GM11168 (cell line): ENCODE results near the gene GPX7.

ENCODE experiments used
- in situ Hi-C: fragments of 300-500 bp; cut with MboI; formaldehyde crosslinking; loops from one replicate; pipeline ENCODE4 v1.12.0; 2022; ENCODE audit warnings: low sequenced_read_pairs; ENCODE audit not compliant: unreplicated experiment

Gene GPX7

DNA sequence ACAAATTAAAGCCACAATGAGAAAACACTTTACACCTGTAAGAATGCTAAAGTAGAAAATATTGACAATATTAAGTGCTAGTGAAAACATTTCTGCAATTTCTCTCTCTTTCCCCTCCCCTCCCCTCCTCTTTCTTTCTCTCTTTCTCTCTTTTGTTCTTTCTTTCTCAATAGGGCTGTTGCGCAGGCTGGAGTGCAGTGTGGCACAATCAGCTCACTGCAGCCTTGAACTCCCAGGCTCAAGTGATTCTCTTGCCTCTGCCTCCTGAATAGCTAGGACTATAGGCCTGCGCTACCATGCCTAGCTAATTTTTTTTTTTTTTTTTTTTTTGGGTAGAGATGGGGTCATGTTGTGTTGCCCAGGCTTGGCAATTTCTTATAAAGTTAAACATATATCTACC, 24.9 kb downstream of the GPX7 start:
- in situ Hi-C loops: no loop called here

DNA sequence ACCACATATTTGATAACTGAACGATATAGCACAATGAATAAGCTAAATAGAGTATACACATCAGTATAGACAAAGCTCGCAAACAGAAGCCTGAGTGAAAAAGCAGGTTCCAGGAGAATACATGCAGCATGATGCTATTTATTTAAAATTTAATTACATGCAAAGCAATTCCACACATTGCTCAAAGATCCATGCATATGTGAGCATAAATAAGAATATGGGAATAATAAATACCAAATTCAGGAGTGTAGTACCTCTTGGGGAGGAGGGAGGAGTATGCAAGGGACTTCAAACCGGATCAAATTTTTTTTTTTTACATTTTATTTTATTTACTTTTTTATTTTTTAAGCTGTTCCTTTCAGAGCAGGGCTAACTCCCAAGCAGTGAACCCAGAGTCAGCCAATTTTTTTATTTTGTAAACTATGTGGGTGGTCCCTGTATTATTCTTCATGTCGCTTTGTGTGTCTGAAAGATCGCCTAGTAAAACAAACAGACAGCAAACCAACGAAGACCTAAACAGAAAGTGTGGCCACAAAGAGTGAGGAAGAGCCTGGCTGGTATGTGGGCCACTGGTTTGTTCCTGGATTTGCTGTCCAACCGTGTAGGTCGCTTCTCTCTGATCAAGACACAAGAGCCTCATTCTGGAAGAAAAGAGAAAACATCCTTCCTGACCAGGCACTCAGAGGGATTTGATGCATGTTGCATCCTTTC, 26.6 kb downstream of the GPX7 start:
- in situ Hi-C loops: no loop called here

DNA sequence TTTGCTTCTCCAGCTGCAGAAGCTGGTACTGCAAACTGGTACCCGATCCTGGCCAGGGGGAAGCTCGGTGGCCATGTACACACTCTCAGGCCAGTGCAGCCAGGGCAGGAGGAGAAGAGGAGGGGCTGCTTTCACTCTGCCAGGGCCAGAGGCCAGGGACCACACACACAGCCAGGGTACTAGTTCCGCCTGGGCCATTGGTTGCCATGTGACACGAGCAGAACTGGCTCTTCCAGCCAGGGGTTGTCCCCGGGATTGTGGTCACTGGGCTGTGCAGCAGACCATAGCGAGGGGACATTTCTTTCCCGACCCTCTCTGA, 27.1 kb downstream of the GPX7 start:
- in situ Hi-C loops: no loop called here

DNA sequence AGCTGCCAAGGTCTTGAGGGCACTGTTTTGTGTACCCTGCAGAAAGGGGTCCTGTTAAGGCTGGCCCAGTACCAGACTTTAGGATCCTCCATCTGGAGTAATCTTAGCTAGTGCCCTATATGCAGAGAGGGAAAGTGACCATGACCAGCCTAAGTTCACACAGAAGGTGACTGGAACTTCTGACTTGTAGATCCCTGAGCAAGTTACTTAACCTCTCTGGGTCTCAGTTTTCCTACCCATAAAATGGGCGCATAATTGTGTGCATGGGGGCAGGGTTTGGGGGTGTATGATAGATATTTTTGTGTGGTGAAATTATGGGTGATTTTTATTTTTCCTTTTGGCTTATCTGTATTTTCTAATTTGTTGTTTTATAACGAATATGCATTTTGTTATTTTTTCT, 27.5 kb downstream of the GPX7 start:
- in situ Hi-C loops: no loop called here

DNA sequence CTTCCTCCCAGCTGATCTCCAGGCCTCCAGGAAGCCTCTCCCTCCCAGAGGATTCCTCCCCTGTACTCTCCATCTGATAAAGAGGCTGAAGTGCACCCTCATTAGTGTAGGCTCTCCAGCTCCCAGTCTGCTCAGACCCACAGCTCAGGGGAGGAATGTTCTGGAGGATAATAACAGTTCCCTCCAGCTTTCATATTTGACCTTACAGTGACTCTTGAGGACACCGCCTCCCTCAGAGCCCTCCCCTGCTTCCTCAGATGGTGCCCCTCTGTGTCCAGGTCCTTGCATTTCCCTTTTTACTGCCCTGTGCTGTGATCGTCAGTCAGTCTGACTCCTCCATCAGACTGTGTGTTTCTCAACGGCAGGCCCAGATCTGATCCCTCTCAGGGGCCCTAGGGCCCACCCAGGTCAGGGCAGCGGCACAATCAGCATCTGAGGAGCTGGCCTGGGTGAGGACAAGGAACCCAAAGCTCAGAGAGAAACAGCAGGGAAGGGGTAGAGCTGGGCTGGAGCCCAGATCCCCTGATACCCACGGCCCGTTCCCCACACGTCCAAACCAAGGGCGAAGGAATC, 29.7 kb downstream of the GPX7 start:
- in situ Hi-C loops: no loop called here

DNA sequence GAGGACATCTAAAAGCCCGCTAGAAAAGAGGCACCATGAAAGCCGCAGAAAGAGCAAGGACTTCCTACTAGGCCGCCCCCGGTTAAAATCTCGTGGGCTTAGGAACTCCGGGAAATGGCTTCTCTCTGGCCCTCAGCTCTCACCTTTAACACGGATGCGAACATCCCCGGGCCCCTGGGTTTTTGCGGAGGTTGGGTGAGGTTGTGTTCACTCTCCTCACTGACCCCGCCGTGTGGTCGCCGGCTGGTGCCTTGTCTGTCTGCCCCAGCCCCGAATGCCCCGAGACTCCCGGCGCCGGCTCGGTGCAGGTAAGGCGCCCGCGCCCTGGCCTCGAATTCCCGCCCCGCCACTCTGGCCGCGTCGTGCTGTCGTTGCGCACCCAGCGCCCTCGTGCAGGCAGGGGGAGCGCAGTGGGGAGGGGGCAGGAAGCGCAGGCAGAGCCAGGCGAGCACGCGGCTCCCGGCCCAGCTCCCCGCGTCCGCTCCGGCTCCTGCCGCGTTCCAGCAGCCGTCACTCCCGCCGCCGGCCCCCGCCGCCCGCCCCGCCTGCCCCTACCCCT, 30.6 kb downstream of the GPX7 start, which contains the start of gene SHISAL2A:
Gene SHISAL2A (plus strand): TSS at position 437 of the 559 bp plus-strand sequence. CDS start 326 bp downstream, outside the sequence.
- in situ Hi-C loops: no loop called here

DNA sequence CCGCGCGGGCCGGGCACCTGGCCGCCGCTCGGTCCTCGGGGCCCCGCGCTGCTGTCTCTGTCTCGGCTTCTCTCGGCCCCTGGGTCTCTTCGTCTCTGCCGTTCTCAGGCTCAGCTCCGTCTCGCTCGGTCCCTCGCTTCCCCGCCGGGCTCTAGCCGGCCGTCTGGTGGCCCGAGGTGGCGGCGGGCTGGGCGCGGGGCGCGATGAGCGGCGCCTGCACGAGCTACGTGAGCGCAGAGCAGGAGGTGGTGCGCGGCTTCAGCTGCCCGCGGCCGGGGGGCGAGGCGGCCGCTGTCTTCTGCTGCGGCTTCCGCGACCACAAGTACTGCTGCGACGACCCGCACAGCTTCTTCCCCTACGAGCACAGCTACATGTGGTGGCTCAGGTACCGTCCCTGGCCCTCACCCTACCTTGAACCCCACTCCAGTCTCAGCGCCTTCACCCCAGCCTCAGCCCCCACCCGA, 31.2 kb downstream of the GPX7 start:
- in situ Hi-C loops: no loop called here

DNA sequence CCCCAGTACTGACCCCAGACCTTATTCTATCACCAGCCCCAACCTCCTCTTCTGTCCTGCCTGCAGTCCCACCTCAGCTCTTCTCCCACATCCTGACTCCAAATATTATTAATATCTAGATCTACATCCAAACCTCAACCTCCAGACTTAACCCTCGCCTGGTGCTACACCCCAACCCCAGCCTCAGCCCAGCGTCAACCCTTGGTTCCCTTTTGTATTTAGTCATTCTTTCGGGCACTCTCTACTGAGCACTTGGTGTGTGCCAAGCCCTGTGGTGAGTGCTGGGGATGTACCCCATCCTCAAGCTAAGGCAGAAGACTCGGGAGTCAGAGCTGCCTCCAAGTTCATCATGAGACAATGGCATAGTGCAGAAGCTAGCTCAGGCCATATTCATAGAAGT, 31.9 kb downstream of the GPX7 start:
- in situ Hi-C loops: no loop called here

DNA sequence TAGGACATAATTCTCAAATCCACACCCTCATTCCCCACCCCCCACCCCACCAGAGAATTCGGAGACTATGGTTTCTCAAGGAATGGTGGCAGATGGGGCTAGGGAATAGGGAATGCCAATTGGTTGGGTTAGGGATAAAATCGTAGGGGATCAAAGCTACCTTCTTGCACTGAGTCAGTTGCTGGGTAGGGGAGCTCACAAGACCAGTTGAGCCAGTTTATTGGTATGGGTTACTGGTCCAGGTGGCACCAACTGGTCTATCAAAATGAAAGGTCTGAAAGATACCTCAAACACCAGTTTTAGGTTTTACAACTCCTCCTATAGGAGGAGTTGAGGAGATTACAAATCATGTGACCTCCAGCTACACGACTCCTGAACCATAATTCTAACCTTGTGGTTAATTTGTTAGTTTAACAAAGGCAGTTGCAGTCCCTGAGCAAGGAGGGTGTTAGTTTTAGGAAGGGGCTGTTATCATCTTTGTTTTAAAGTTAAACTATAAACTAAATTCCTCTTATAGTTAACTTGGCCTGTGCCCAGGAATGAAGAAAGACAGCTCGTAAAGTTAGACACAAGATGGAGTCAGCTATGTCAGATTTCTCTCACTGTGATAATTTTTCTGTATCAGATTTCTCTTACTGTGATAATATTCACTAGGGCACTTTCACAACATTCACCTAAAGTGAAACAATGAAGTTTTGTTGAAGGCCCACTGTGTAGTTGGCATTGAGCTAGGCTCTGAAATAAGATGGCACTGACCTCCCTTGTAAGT, 33.3 kb downstream of the GPX7 start:
- in situ Hi-C loops: no loop called here

DNA sequence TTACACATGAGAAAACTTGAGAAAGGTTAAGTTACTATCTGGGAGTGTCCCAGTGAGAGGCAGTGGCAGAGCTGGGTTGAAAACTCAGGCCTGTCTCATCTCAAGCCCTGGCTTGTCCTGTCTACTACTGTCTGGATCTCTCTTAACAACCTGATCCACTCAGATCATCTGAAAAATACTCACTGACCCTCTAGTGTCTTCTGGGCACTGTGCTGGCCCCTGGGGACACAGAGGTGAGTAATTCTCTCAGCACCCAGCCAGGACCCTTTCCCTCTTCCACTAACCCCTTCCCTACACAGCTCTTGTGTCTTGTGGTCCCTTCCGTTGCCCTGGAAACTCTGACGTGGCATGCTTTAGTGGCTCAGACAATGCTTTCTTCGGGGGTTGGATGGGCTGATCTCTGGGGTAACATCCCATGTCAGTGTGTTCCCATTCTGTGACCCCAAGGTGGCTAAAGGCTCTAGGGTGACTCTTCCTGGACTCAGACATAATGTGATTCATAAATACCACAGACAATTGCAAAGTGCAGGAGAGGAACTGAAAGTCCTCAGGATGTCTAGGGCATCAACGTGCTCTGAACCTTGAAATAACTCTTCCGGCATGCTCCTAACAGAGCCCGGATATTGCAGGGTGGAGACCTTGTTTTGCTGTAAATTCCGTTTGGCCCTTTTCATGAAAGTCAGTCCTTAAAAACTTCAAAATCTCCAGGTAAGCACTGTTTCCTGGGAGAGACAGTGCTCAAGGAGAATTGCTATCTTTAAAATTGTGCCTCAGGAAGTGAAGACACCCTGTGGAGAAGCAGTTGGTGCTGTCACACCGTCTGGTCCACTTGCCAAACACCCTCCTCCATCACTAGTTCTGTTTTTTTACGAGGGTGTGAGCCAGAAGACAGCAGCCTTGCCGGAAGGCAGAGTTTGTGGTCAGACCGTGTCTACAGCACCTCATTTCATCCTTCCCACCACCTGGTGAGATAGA, 34.8 kb downstream of the GPX7 start:
- in situ Hi-C loops: no loop called here

DNA sequence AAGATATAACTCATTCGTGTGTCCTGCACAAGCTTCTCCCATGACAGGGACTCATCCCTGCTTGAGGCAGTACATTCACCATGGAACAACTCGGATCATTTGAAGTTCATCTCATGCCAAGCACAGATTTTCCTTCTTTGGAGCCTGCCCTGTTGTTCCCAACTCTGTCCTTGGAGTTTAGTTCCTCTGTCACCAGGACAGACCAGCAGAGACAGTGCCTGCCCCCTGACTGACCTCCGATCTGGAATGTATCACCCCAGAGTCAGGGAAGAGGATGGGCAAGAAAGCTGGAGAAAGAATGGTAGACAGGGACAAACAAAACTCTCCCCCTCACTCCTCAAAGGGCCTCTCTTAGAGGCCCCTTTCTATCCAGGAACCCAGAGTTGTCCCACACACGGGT, 35.8 kb downstream of the GPX7 start:
- in situ Hi-C loops: no loop called here

DNA sequence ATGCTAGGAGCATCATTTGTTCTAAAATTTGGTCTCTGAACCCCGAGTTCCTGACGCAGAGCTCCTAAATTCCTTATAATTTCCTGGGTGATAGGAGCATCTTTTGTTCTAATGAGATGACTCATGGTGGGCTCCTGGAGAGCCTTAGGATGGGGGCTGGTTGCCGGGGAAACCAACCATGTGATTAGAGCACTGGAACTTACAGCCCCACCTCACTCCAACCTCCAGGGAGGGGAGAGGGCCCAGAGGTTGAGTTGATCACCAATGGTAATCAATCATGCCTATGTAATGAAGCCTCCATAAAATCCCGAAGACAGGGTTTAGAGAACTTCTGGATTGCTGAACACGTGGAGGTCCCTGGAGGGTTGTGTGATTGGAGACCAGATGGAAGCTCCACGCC, 38.5 kb downstream of the GPX7 start:
- in situ Hi-C loops: no loop called here

DNA sequence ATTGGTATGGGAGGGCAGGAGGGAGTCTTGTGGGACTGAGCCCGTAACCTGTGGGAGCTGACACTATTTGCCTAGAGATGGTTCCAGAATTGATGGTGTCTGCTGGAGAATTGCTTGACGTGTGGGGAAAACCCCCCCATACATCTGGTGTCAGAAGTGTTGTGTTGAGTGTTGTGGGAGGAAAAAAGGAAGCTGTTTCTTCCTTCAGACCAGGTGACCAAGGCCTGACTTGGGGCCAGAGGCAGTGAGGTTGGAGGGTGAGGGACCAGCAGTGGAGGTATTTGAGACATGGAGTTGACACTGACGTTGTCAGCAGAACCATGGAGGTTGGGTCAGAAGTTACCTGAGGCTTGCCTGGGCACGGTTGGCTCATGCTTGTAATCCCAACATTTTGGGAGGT, 39.1 kb downstream of the GPX7 start:
- in situ Hi-C loops: no loop called here

DNA sequence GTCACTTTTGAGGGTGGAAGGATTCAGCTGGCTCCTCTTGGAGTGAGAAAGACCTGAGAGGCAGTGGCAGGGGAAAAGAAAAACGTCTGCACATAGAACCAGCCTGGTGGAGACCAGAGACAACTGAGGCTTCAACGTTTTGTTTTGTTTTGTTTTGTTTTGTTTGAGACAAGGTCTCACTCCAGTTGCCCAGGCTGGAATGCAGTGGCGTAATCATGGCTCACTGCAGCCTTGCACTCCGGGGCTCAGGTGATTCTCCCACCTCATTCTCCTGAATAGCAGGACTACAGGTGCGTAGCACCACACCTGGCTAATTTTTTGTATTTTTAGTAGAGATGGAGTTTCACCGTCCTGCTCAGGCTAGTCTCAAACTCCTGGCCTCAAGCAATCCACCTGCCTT, 43.1 kb downstream of the GPX7 start:
- in situ Hi-C loops: no loop called here

DNA sequence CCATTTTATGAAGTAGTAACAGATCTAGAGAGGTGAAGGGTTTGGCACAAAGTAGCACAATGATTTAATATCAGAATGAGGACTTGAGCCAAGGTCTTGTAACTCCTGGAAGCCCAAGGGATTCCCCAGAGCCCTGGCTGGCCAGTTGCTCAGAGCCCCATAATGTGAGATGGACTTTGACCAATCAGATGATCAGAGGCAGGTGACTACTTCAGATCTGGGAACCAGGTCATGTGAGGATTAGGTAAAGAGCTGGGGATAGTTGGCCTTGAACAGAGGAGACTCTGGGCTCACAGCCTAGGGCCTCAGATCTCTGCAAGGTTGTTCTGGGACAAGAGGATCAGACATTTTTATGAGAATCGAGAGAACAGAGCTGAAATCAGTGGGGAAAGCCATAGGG, 49.7 kb downstream of the GPX7 start:
- in situ Hi-C loops: no loop called here

DNA sequence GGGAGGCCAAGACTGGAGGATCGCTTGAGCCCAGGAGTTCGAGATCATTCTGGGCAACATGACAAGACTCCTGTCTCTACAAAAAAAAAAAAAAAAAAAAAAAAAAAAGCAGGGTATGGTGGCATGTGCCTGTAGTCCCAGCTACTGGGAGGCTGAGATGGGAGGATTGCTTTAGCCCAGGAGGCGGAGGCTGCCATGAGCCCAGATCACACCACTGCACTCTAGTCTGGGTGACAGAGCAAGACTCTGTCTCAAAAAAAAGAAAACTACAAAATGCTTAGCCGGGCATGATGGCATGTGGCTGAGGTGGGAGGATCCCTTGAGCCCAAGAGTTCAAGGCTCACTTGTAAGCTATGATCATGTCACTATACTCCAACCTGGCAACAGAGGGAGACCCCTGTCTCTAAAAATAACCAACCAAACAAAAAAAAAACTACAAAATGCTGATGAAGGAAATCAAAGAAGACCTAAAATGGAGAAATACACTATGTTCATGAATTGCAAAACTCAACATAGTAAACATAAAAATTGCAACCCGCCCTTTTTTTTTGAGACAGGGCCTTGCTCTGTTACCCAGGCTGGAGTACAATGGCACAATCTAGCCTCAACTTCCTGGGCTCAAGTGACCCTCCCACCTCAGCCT, 51.2 kb downstream of the GPX7 start:
- in situ Hi-C loops: no loop called here

DNA sequence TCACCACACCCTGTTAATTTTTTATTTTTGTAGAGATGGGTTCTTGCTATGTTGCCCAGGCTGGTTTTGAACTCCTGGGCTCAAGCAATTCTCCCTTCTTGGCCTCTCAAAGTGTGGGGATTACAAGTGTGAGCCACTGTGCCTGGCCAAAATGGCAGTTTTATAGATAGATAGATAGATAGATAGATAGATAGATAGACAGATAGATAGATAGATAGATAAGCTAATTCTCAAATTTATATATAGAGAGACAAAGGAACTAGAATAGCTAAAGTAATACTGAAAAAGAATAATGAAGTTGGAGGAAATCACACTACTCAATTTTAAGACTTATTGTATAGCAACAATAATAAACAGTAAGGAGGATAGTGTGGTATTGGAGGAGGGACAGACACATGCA, 51.9 kb downstream of the GPX7 start:
- in situ Hi-C loops: no loop called here

DNA sequence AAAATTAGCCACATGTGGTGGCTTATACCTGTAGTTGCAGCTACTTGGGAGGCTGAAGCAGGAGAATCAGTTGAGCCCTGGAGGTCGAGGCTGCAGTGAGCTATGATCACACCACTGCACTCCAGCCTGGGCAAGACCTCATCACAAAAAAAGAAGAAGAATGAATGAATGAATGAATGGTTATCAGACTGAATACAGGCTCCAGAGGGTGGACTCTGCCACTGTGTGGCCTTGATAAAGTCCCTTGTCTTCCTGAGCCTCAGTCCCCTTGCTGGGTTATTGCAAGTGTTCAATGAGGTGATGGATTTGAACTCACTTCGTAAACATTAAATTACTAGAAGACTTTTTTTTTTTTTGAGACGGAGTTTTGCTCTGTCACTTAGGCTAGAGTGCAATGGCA, 55.5 kb downstream of the GPX7 start:
- in situ Hi-C loops: no loop called here
